Measurements from ENCODE around the gene CLEC2L.

DNA sequence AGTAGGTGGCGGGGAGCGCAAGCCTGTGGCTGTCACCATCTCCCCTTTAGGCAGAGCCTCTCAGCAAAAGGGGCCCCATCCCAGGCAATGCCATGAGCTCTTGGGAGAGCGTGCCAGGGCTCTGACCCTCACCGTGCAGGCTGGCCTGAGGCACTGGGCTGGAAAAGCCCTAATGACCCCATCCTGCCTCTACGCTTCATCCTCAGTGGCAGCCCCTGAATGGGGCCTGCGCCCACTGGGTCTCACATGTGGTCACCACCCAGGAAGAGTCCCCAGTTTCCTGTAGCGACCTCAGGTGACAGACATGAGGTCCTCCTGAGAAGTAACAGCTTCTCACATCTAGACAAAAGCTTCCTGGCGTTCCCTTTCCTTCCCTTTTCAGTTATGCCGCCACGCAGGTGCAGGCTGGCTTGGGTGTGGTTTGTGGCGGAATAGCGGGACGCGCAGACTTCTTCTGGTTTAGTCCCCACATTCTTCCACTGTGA is 59.2 kb downstream of the CLEC2L start:
- TF ChIP-seq, protein P1, sequence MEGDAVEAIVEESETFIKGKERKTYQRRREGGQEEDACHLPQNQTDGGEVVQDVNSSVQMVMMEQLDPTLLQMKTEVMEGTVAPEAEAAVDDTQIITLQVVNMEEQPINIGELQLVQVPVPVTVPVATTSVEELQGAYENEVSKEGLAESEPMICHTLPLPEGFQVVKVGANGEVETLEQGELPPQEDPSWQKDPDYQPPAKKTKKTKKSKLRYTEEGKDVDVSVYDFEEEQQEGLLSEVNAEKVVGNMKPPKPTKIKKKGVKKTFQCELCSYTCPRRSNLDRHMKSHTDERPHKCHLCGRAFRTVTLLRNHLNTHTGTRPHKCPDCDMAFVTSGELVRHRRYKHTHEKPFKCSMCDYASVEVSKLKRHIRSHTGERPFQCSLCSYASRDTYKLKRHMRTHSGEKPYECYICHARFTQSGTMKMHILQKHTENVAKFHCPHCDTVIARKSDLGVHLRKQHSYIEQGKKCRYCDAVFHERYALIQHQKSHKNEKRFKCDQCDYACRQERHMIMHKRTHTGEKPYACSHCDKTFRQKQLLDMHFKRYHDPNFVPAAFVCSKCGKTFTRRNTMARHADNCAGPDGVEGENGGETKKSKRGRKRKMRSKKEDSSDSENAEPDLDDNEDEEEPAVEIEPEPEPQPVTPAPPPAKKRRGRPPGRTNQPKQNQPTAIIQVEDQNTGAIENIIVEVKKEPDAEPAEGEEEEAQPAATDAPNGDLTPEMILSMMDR (IDR thresholded peaks at IDR 0.05; ENCODE audit: poor library complexity): no peak
- TF ChIP-seq EZH2 (IDR thresholded peaks at IDR 0.05; ENCODE audit: borderline replicate concordance) (no peak), EZH2phosphoT487 (IDR thresholded peaks at IDR 0.05; ENCODE audit: low read depth, severe bottlenecking, unreplicated experiment) (no peak)

Measured in hepatocyte (in vitro differentiated cells).